H9 (cell line): ENCODE data around the gene GCN1. TPM values are rescaled to one million over a fixed set of nuclear protein-coding genes. Genes with fewer than 3 reads are reported as not detected.

Experiments used
- DNase-seq: peaks from one replicate; pipeline ENCODE4 v3.0.0-alpha.2; 2017
- H2AFZ ChIP-seq: one replicate; pipeline ENCODE4 v1.6.1; 2013; ENCODE audit warnings: mild to moderate bottlenecking, low read length, control low read depth, moderate library complexity
- H2AK5ac ChIP-seq: 2 replicates; pipeline ENCODE4 v1.6.1; 2013; ENCODE audit warnings: low read length, control low read depth, mixed read lengths; ENCODE audit not compliant: insufficient read length
- H2BK120ac ChIP-seq: one replicate; pipeline ENCODE4 v1.6.1; 2013; ENCODE audit warnings: low read depth, mild to moderate bottlenecking, low read length, control low read depth, inconsistent platforms; ENCODE audit not compliant: poor library complexity, severe bottlenecking
- H2BK12ac ChIP-seq: 2 replicates; pipeline ENCODE4 v1.6.1; 2013; ENCODE audit warnings: low read length, control low read depth, mixed read lengths, low read depth; ENCODE audit not compliant: insufficient read length
- H2BK15ac ChIP-seq: 2 replicates; pipeline ENCODE4 v1.6.1; 2013; ENCODE audit warnings: low read depth, low read length, control low read depth
- H2BK20ac ChIP-seq: one replicate; pipeline ENCODE4 v1.6.1; 2013; ENCODE audit warnings: low read depth, mild to moderate bottlenecking, low read length, control low read depth, inconsistent platforms; ENCODE audit not compliant: poor library complexity, severe bottlenecking
- H2BK5ac ChIP-seq: 2 replicates; pipeline ENCODE4 v1.6.1; 2013; ENCODE audit warnings: low read length, control low read depth, mixed read lengths; ENCODE audit not compliant: insufficient read length
- H3K14ac ChIP-seq: 2 replicates; pipeline ENCODE4 v1.6.1; 2013; ENCODE audit warnings: low read length, control low read depth; ENCODE audit not compliant: insufficient read depth
- H3K18ac ChIP-seq: 2 replicates; pipeline ENCODE4 v1.6.1; 2013; ENCODE audit warnings: low read depth, mild to moderate bottlenecking, mixed read lengths, low read length, control low read depth; ENCODE audit not compliant: insufficient read length
- H3K23ac ChIP-seq: 2 replicates; pipeline ENCODE4 v1.6.1; 2013; ENCODE audit warnings: low read length, control low read depth, mixed read lengths, low read depth; ENCODE audit not compliant: insufficient read length
- H3K23me2 ChIP-seq: 2 replicates; pipeline ENCODE4 v1.6.1; 2013; ENCODE audit warnings: low read depth, mild to moderate bottlenecking, mixed read lengths, low read length, control low read depth; ENCODE audit not compliant: insufficient read length, poor library complexity, severe bottlenecking
- H3K27ac ChIP-seq: 2 replicates; pipeline ENCODE4 v1.5.1; 2013; ENCODE audit warnings: low read length, control low read depth, mixed read lengths, low read depth; ENCODE audit not compliant: insufficient read length
- H3K27me3 ChIP-seq: 2 replicates; pipeline ENCODE4 v1.6.1; 2013; ENCODE audit warnings: low read length, control low read depth, inconsistent platforms; ENCODE audit not compliant: insufficient read depth
- H3K4ac ChIP-seq: 2 replicates; pipeline ENCODE4 v1.6.1; 2013; ENCODE audit warnings: low read depth, mild to moderate bottlenecking, control low read depth, inconsistent platforms, low read length, moderate library complexity
- H3K4me1 ChIP-seq: 2 replicates; pipeline ENCODE4 v1.6.1; 2013; ENCODE audit warnings: low read length, control low read depth, inconsistent platforms; ENCODE audit not compliant: insufficient read depth
- H3K4me2 ChIP-seq: 2 replicates; pipeline ENCODE4 v1.6.1; 2013; ENCODE audit warnings: low read length, control low read depth, mixed read lengths; ENCODE audit not compliant: insufficient read length, insufficient read depth
- H3K56ac ChIP-seq: 2 replicates; pipeline ENCODE4 v1.6.1; 2013; ENCODE audit warnings: low read depth, mild to moderate bottlenecking, mixed read lengths, low read length, control low read depth; ENCODE audit not compliant: insufficient read length
- H3K79me1 ChIP-seq: 2 replicates; pipeline ENCODE4 v1.6.1; 2013; ENCODE audit warnings: low read depth, mild to moderate bottlenecking, moderate library complexity, low read length, control low read depth, inconsistent platforms; ENCODE audit not compliant: insufficient read depth, poor library complexity, severe bottlenecking
- H3K79me2 ChIP-seq: 2 replicates; pipeline ENCODE4 v1.6.1; 2013; ENCODE audit warnings: low read length, control low read depth, inconsistent platforms; ENCODE audit not compliant: insufficient read depth
- H3K9ac ChIP-seq: 2 replicates; pipeline ENCODE4 v1.6.1; 2013; ENCODE audit warnings: low read length, control low read depth, mixed read lengths; ENCODE audit not compliant: insufficient read length; ENCODE audit errors: extremely low read depth
- H3K9me3 ChIP-seq: one replicate; pipeline ENCODE4 v1.6.1; 2013; ENCODE audit warnings: low read depth, low read length, inconsistent platforms; ENCODE audit not compliant: control insufficient read depth
- H3T11ph ChIP-seq: one replicate; pipeline ENCODE4 v1.6.1; 2013; ENCODE audit warnings: mild to moderate bottlenecking, low read length, control low read depth, inconsistent platforms
- H4K20me1 ChIP-seq: one replicate; pipeline ENCODE4 v1.6.1; 2013; ENCODE audit not compliant: control insufficient read depth, insufficient read length, insufficient read depth
- H4K5ac ChIP-seq: 2 replicates; pipeline ENCODE4 v1.6.1; 2013; ENCODE audit warnings: low read depth, mild to moderate bottlenecking, mixed read lengths, low read length, control low read depth; ENCODE audit not compliant: insufficient read length
- H4K8ac ChIP-seq: replicated peaks from 2 replicates; pipeline ENCODE4 v1.6.1; 2013; ENCODE audit warnings: low read length, control low read depth, mixed read lengths, low read depth; ENCODE audit not compliant: insufficient read length
- H4K91ac ChIP-seq: 2 replicates; pipeline ENCODE4 v1.6.1; 2013; ENCODE audit warnings: low read depth, mild to moderate bottlenecking, moderate library complexity, mixed read lengths, low read length, control low read depth; ENCODE audit not compliant: insufficient read length
- H3K27ac Mint-ChIP-seq, 3 experiments: 2 replicates in 2 of 3; 3 replicates in 1 of 3; pipeline ENCODE4 v1.8.0; 2020 to 2021; ENCODE audit warnings: mixed read lengths in 3 of 3, mild to moderate bottlenecking in 1 of 3, moderate library complexity in 1 of 3
- H3K27me3 Mint-ChIP-seq: 2 replicates; pipeline ENCODE4 v1.8.0; 2021; ENCODE audit warnings: low read depth, mild to moderate bottlenecking, moderate library complexity, mixed read lengths
- H3K36me3 Mint-ChIP-seq, 3 experiments: 2 replicates in 2 of 3; 3 replicates in 1 of 3; pipeline ENCODE4 v1.8.0; 2020 to 2021; ENCODE audit warnings: low read depth in 3 of 3, mixed read lengths in 3 of 3; ENCODE audit not compliant: insufficient read depth in 1 of 3
- H3K4me1 Mint-ChIP-seq, 2 experiments: 2 replicates each; pipeline ENCODE4 v1.8.0; 2020; ENCODE audit warnings: mixed read lengths in 2 of 2
- H3K4me3 Mint-ChIP-seq, 2 experiments: 2 replicates in 1 of 2; 3 replicates in 1 of 2; pipeline ENCODE4 v1.8.0; 2020 to 2021; ENCODE audit warnings: mild to moderate bottlenecking in 2 of 2, mixed read lengths in 2 of 2, moderate library complexity in 1 of 2
- H3K9me3 Mint-ChIP-seq, 2 experiments: 2 replicates in 1 of 2; 3 replicates in 1 of 2; pipeline ENCODE4 v1.8.0; 2020; ENCODE audit warnings: mild to moderate bottlenecking in 2 of 2, mixed read lengths in 2 of 2, moderate library complexity in 1 of 2
- WGBS: extraction: QIAGEN DNeasy Blood & Tissue Kit; methylation state at CpG from one replicate; pipeline ENCODE4 v1.1.7; 2013; ENCODE audit warnings: missing lambda C conversion rate, low lambda C conversion rate, mixed read lengths; ENCODE audit not compliant: insufficient read length; ENCODE audit errors: extremely low coverage; 5-methylcytosine and 5-hydroxymethylcytosine counted together
- total RNA-seq: library from RNA; stranded (reverse); gene quantifications from 2 replicates; pipeline ENCODE4 v1.2.1, GENCODE V29; 2021
- TF ChIP-seq, protein P1 (sequence below): fragments of 200-600 bp; sonication (generic); conservative IDR thresholded peaks from 3 replicates; pipeline ENCODE4 v1.8.0; 2021; ENCODE audit warnings: antibody characterized with exemption, mild to moderate bottlenecking

The GCN1 gene
- total RNA-seq, 1 experiment from 2014 or later, result 137 TPM

DNA sequence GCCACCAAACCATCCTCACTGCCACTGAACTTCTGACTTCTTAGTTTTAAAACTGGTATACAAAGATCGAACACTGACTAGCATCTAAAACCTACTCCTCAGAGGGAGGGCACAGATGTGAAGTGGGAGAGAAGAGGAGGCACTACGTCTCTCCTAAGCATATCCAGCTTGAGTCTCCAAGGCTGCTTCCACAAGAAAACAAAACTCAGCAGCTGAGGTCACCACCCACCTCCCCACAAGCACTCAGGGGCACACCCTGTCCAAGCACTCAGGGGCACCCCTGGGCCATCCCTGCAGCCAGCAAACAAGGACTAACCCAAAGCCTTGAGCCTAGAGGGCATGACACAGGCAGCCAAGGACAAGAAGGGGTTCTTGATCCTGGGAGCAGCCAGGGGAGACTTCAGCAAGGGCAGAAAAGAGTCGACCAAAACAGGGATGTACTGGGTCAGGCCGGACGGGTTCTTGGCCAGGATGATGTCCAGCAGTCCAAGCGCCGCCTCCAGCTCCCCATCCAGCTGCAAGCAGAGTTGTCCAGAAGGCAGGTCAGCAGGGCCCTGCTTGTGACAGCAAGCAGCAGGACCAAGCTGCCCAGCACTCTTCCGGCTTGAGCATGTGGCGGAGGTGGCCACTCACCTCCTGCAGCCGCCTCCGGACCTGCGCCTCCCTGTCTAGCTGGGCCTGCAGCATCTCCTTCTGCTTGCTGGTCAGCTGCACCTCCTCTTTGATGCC is 34.8 kb downstream of the GCN1 start:
- no peak for DNase-seq
- peaks cover 2% of the 10 kb centered on the region for H4K20me1 ChIP-seq
- no peaks in the 10 kb centered on the region for H3K27me3 ChIP-seq
- Mint-ChIP-seq H3K27ac (no peak overlapping the region), H3K36me3 (peaks cover 69 to 99% (median 98%) of the 10 kb centered on the region in 3 experiments), H3K4me1 (no peaks in the 10 kb centered on the region), H3K9me3 (no peaks in the 10 kb centered on the region), H3K4me3 (no peak overlapping the region), H3K27me3 (no peaks in the 10 kb centered on the region)
- no peak overlapping the region for H4K8ac ChIP-seq
- WGBS, result no CpG with 5 or more reads among the region's 12 CpGs
- H3K23me2 ChIP-seq, result no peaks in the 10 kb centered on the region
- no peaks in the 10 kb centered on the region for H3K79me1 ChIP-seq
- no peaks in the 10 kb centered on the region for H3K79me2 ChIP-seq
- H3K9ac ChIP-seq, result no peak overlapping the region
- no peak overlapping the region for H2AK5ac ChIP-seq
- no peak overlapping the region for H3K27ac ChIP-seq
- no peaks in the 10 kb centered on the region for H3K4me1 ChIP-seq
- H3K18ac ChIP-seq, result no peak overlapping the region
- H2BK120ac ChIP-seq, result no peak overlapping the region
- no peak overlapping the region for H3K4ac ChIP-seq
- no peak overlapping the region for H3K4me2 ChIP-seq
- no peak overlapping the region for H2BK5ac ChIP-seq
- no peak overlapping the region for H4K91ac ChIP-seq
- H4K5ac ChIP-seq, result no peak overlapping the region
- no peak overlapping the region for H3K23ac ChIP-seq
- no peak overlapping the region for H3K56ac ChIP-seq
- no peak overlapping the region for H3T11ph ChIP-seq
- H2AFZ ChIP-seq, result no peak overlapping the region
- TF ChIP-seq, protein P1, sequence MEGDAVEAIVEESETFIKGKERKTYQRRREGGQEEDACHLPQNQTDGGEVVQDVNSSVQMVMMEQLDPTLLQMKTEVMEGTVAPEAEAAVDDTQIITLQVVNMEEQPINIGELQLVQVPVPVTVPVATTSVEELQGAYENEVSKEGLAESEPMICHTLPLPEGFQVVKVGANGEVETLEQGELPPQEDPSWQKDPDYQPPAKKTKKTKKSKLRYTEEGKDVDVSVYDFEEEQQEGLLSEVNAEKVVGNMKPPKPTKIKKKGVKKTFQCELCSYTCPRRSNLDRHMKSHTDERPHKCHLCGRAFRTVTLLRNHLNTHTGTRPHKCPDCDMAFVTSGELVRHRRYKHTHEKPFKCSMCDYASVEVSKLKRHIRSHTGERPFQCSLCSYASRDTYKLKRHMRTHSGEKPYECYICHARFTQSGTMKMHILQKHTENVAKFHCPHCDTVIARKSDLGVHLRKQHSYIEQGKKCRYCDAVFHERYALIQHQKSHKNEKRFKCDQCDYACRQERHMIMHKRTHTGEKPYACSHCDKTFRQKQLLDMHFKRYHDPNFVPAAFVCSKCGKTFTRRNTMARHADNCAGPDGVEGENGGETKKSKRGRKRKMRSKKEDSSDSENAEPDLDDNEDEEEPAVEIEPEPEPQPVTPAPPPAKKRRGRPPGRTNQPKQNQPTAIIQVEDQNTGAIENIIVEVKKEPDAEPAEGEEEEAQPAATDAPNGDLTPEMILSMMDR, result no peak
- no peak overlapping the region for H2BK15ac ChIP-seq
- no peaks in the 10 kb centered on the region for H3K9me3 ChIP-seq
- no peak overlapping the region for H2BK20ac ChIP-seq
- H2BK12ac ChIP-seq, result no peak overlapping the region
- no peak overlapping the region for H3K14ac ChIP-seq
